Activated naive CD8-positive, alpha-beta T cell (primary cell): ENCODE data around the gene AQP1.

Source experiments
- H3K27ac Mint-ChIP-seq: one replicate; pipeline ENCODE4 v1.8.0; 2021; ENCODE audit warnings: mixed read lengths
- H3K27me3 Mint-ChIP-seq: one replicate; pipeline ENCODE4 v1.8.0; 2021; ENCODE audit warnings: mixed read lengths
- H3K36me3 Mint-ChIP-seq: one replicate; pipeline ENCODE4 v1.8.0; 2021; ENCODE audit warnings: mixed read lengths
- H3K4me1 Mint-ChIP-seq: one replicate; pipeline ENCODE4 v1.8.0; 2021; ENCODE audit warnings: low read depth, mixed read lengths
- H3K4me3 Mint-ChIP-seq: one replicate; pipeline ENCODE4 v1.8.0; 2021; ENCODE audit warnings: mild to moderate bottlenecking, mixed read lengths
- H3K9me3 Mint-ChIP-seq: one replicate; pipeline ENCODE4 v1.8.0; 2021; ENCODE audit warnings: low read depth, mixed read lengths

Gene AQP1

DNA sequence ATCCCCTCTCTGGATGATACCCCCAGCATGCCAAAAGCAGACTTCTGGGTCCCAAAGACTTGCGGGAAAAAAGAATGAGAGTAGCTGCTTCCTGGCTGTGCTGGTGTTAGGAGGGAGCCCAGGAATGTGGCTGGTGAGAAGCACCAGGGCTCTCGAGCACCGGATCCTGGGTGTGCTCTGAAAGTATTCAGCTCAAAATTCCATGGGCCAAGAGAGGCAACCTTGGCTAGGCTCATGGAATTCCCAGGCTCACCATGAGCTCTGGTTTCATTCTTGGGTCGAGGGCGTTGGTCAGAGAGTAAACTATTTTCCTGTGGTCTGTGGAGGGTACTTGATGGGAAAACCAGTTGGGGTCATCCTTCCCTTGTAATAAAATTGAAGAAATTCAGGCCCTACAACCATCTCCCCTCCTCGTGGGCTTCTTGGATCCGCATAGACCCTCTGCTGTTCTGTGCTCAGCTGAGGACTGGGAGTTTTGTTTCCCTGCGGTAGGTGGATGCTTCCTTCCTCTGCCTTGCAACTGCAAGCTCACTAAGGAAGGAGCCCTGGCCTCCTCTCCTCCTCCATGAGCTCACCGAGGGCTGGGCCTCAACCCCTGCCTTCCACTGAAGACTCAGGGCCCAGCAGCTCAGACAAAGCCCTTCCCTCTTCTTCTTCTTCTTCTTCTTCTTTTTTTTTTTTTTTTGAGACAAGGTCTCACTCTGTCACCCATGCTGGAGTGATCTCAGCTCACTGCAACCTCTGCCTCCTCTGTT is 34.5 kb upstream of the AQP1 start:
- H3K27ac Mint-ChIP-seq: no peak overlapping the region

DNA sequence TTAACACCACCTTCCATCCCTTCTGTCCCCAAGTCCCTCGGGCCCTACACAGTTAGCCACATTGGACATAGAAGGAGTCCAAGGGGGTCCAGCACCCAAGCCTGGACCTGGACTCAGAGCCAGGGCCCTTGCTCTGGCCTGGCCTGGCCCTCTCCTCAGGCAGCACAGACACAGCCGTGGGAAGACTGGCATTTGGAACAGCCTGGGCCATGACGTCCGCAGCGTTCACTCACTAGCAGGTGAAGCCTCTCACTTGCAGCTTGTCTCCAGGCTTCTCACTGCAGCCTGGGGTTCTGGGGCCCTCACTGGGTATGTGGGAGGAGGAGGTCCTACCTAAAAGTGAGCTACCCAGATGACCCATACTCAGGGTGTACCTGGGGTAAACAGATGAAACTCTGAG is 33.7 kb upstream of the AQP1 start:
- Mint-ChIP-seq H3K4me3 (no peak overlapping the region), H3K4me1 (no peaks in the 10 kb centered on the region), H3K27me3 (no peaks in the 10 kb centered on the region), H3K27ac (no peak overlapping the region), H3K9me3 (no peaks in the 10 kb centered on the region), H3K36me3 (peaks cover 2% of the 10 kb centered on the region)

More for the DNA sequence above, 34.5 kb upstream of the AQP1 start:
- H3K9me3 Mint-ChIP-seq: no peaks in the 10 kb centered on the region
- H3K4me1 Mint-ChIP-seq: no peaks in the 10 kb centered on the region
- no peaks in the 10 kb centered on the region for H3K27me3 Mint-ChIP-seq
- peaks cover 2% of the 10 kb centered on the region for H3K36me3 Mint-ChIP-seq
- no peak overlapping the region for H3K4me3 Mint-ChIP-seq

DNA sequence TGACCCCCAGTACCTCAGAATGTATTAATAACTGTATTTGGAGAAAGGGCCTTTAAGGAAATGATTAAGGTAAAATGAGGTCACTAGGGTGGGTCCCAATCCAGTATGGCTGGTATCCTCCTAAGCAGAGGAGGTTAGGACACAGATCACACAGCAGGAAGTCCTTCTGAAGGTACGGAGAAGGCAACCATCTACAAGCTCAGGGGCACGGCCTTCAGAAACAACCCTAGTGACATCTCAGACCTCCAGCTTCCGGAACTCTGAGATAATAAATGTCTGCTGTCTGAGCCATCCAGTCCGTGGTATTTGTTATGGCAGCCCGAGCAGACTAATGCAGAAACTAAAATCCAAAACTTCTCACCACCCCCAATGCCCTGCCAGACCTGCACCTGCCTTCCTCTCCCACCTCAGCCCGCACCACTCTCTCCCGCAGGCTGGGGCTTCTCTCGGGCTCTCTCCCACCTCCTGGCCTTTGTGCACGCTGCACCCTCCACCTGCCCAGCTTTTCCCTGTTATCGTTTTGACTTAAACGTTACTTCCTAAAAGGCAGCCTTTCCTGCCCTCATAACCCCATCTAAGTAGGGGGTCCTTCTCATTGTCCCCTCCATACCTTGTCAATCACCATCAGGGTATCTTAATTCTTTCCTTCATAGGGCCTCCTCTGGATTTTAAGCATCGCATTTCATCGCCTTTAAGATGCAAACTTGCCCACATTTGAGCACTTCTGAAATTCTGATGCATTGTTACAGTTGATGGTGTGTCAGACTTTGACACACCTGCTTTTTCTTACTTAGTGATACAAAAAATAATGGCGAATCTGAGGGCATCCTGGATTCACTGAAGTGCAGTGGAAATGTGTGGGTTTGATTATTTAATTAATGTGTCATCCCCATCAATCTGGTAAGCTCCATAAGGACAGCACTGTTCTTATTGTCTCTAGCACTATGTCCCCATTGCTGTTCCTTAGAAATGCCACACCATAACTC is 32.2 kb upstream of the AQP1 start:
- Mint-ChIP-seq H3K4me1 (no peaks in the 10 kb centered on the region), H3K4me3 (no peak overlapping the region), H3K36me3 (peaks cover 2% of the 10 kb centered on the region), H3K27ac (no peak overlapping the region), H3K27me3 (no peaks in the 10 kb centered on the region), H3K9me3 (no peaks in the 10 kb centered on the region)

DNA sequence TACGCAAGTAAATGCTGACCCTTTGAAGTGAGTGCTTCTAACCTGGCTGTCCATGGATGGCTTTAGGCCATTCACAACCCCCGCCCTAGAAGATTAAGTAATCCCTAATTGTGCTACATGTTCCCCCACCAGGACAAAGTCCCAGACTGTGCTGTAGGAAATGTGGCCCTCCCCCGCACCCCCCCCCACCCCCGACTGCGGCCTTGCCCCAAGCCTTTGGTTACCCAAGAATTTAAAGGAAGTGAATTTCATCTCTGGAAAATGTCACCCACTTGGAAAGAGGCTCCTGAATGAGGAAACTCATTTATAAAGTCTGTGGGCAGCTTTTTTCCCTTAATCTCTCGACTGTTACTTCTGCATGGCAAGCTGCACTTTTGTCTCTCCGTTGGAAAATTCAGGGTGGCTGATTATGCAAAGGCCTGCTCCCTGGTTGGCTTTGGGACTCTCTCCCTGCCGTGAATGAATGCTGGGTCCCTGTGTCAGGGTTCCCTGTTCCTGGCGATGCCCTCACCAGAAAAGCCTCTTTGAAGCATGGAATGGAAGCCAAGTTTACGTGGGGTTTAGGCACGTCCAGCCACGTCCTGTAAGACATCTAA is 31.4 kb upstream of the AQP1 start:
- Mint-ChIP-seq H3K36me3 (no peaks in the 10 kb centered on the region), H3K27ac (no peak overlapping the region), H3K9me3 (no peaks in the 10 kb centered on the region), H3K27me3 (no peaks in the 10 kb centered on the region), H3K4me3 (no peak overlapping the region), H3K4me1 (no peaks in the 10 kb centered on the region)

DNA sequence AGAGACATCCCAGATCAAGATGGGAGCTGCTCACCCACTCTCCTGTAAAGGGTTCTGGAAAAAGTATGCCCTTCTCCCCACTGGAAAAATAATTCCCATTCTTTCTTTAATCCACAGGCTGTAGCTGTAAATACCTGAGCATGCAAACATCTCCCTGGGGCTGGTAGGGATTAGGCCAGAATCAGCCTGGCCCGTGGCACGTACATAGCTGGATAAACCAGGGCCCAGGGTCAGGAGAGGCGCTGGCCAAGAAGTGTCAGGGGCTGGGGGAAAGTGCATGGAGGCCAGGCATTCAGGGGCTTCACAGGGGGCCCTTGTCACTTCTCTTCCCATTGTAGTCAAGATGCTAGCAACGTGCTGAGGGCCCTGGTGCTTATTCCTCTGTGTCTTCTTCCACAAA is 30.7 kb upstream of the AQP1 start:
- no peak overlapping the region for H3K27ac Mint-ChIP-seq
- no peak overlapping the region for H3K4me3 Mint-ChIP-seq
- H3K9me3 Mint-ChIP-seq: no peaks in the 10 kb centered on the region
- no peaks in the 10 kb centered on the region for H3K4me1 Mint-ChIP-seq
- H3K36me3 Mint-ChIP-seq: no peaks in the 10 kb centered on the region
- H3K27me3 Mint-ChIP-seq: no peaks in the 10 kb centered on the region

DNA sequence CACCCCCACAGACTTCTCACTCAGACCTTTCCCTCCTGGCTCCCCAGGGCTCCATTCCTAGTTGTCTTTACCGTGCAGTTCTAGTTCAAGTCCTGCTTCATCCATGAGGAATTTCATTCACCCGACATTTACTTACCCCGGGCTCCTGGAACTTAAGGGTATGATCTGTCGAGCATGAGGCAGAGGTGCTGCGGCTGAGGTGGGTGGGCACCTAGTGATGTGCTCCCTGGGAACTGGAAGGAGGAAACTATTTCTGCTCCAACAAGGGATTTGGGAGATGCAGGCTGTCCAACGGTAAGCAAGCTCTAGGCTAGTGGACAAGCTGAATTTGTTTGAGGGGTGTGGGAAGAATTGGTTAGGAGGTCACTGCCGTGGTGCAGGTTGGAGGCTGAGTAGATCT is 30.2 kb upstream of the AQP1 start:
- H3K4me1 Mint-ChIP-seq: no peaks in the 10 kb centered on the region
- H3K36me3 Mint-ChIP-seq: no peaks in the 10 kb centered on the region
- no peaks in the 10 kb centered on the region for H3K27me3 Mint-ChIP-seq
- no peak overlapping the region for H3K4me3 Mint-ChIP-seq
- no peaks in the 10 kb centered on the region for H3K9me3 Mint-ChIP-seq
- H3K27ac Mint-ChIP-seq: no peak overlapping the region

DNA sequence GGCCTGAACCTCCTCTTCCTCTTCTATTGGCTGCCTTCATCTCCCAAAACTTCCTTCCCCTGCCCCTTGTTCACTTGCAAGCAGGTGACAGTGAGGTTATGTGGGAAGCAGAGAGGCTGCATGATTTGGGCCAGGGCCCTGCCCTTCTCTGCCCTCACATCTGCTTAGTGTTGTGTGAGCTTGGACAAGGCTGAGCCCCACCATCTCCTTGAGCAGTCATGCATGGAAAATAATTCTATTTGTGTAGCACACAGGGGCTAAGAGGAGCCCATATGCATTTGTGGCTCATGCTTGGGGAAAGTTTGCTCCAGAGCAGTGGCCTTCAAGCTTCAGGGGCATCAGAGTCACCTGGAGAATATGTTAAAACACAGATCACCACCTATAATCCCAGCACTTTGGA is 26.8 kb upstream of the AQP1 start:
- Mint-ChIP-seq H3K9me3 (no peaks in the 10 kb centered on the region), H3K4me1 (no peaks in the 10 kb centered on the region), H3K36me3 (no peaks in the 10 kb centered on the region), H3K27me3 (no peaks in the 10 kb centered on the region), H3K4me3 (no peak overlapping the region), H3K27ac (no peak overlapping the region)

DNA sequence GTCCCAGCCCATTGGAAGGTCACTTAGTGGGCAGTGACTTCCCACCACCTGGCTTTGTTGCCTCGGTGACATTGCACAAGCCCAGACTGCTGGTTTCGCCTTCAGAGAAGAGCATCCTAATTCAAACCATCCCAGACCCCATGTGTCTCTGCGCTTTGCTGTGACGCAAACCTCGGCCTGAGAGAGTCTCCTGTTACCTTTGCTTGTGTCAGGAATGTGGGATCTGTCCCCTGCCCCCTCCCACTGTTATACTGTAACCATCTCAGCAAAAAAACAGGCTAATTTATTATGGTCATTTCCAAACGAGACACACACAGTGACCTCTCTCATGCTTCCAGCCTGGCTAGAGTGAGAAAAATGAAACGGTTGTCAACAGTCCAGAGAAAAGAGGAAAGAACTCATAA is 25.0 kb upstream of the AQP1 start:
- Mint-ChIP-seq H3K9me3 (no peaks in the 10 kb centered on the region), H3K36me3 (peaks cover 4% of the 10 kb centered on the region), H3K4me1 (no peaks in the 10 kb centered on the region), H3K27me3 (no peaks in the 10 kb centered on the region), H3K4me3 (no peak overlapping the region), H3K27ac (no peak overlapping the region)

DNA sequence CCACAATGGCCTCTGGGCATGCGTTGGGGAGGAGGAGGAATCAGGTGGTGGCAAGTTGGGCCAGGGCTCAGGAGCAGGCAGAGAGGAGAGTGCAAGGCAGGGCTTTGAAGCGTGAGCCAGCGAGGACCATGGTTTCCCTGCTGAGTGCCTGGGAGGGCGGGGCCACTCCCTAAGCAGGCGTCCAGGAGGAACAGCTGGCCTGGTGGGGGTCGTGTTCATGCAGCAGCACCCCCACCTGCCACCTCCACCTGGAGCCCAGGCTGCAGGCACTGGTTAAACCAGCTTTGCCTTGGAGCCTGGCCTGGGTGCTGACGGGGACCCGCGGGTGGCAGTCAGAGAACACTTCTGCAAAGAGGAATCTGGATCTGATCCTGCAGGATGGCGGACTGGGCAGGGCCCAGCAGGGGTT is 24.2 kb upstream of the AQP1 start:
- H3K27ac Mint-ChIP-seq: no peak overlapping the region
- H3K4me3 Mint-ChIP-seq: no peak overlapping the region
- H3K9me3 Mint-ChIP-seq: no peaks in the 10 kb centered on the region
- H3K27me3 Mint-ChIP-seq: no peaks in the 10 kb centered on the region
- peaks cover 4% of the 10 kb centered on the region for H3K36me3 Mint-ChIP-seq
- H3K4me1 Mint-ChIP-seq: no peaks in the 10 kb centered on the region

DNA sequence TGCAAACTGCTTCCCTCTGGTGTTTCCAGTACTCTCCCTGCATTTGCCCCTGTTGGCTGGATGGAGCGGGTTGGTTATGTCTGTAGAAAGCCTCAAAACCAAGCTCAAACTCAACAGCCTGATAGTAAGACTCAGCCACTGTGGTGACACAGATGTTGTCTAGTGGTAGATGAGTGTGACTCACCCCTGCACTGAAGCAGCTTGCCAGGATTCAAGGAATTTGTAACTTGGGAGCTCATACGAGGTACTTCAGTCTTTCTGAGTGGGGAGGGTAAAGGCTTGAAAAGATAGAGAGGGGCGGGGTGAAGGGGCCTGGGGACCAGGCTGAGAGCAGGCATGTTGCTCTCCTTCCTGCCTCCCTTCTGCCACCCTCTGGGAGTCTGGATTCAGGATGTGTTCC is 22.9 kb upstream of the AQP1 start:
- H3K27me3 Mint-ChIP-seq: no peaks in the 10 kb centered on the region
- H3K27ac Mint-ChIP-seq: no peak overlapping the region
- no peaks in the 10 kb centered on the region for H3K4me1 Mint-ChIP-seq
- H3K9me3 Mint-ChIP-seq: no peaks in the 10 kb centered on the region
- no peak overlapping the region for H3K4me3 Mint-ChIP-seq
- H3K36me3 Mint-ChIP-seq: peaks cover 4% of the 10 kb centered on the region

DNA sequence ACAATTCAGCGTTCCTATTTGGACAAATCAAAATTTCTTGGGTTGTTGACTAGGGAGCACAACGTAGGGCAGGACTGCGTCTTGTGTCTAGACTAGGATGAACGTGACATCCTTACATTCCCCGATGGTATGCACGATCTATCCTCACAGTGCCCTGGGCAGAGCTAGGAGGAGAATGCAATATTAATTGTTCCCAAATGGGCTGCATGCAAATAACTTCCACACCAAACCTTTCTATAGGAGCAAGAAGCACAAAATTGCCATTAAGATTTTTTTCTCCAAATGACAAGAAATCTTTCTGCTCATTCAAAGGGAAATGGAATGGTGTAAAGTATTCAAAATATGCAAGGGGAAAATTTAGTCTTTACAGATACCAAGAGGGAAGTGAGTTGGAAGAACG is 21.4 kb upstream of the AQP1 start:
- Mint-ChIP-seq H3K4me1 (no peaks in the 10 kb centered on the region), H3K27me3 (no peaks in the 10 kb centered on the region), H3K9me3 (no peaks in the 10 kb centered on the region), H3K36me3 (peaks cover 4% of the 10 kb centered on the region), H3K4me3 (no peak overlapping the region), H3K27ac (no peak overlapping the region)

DNA sequence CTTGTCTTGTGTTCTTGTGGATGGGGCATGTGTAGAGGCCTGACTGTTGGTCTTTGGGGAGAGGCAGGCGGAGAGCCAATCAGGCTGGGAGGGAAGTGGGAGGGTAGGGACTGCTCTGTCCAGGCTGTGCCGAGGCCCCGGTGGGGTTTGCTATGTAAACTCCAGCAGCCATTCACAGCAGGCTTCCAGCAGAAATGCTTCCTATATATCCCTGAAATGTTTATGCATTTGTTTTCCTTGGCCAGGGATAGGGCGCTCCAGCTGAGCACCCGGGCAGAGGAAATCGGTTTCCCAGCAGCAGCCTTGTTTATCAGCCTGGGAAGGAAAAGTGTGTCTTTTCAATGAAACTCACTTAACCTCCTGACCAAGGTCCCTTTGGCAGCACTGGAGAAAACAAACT is 18.3 kb upstream of the AQP1 start:
- Mint-ChIP-seq H3K27me3 (no peaks in the 10 kb centered on the region), H3K27ac (no peak overlapping the region), H3K4me1 (no peaks in the 10 kb centered on the region), H3K4me3 (no peak overlapping the region), H3K9me3 (no peaks in the 10 kb centered on the region), H3K36me3 (peaks cover 4% of the 10 kb centered on the region)

DNA sequence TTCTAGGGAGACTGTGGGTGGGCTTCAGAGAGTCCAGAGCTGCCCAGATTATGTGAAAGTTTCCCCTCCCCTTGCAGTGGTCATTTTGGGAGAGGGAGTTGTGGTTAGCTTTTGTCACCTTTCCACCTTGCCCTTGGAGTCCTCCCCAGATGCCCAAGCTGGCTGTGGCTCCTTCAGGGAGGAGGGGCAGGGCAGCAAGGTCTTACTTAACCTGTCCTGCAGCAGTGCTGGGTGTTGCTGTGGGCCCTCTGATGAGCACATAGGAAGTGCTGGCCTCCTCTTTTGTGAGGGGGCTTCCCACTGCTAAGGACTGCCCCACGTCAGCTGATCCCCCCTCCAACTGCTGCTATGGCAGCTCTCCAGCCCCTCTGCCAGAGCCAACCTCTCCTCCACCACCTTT is 17.6 kb upstream of the AQP1 start:
- H3K27me3 Mint-ChIP-seq: no peaks in the 10 kb centered on the region
- H3K4me3 Mint-ChIP-seq: no peak overlapping the region
- peaks cover 4% of the 10 kb centered on the region for H3K36me3 Mint-ChIP-seq
- H3K4me1 Mint-ChIP-seq: no peaks in the 10 kb centered on the region
- no peak overlapping the region for H3K27ac Mint-ChIP-seq
- no peaks in the 10 kb centered on the region for H3K9me3 Mint-ChIP-seq

DNA sequence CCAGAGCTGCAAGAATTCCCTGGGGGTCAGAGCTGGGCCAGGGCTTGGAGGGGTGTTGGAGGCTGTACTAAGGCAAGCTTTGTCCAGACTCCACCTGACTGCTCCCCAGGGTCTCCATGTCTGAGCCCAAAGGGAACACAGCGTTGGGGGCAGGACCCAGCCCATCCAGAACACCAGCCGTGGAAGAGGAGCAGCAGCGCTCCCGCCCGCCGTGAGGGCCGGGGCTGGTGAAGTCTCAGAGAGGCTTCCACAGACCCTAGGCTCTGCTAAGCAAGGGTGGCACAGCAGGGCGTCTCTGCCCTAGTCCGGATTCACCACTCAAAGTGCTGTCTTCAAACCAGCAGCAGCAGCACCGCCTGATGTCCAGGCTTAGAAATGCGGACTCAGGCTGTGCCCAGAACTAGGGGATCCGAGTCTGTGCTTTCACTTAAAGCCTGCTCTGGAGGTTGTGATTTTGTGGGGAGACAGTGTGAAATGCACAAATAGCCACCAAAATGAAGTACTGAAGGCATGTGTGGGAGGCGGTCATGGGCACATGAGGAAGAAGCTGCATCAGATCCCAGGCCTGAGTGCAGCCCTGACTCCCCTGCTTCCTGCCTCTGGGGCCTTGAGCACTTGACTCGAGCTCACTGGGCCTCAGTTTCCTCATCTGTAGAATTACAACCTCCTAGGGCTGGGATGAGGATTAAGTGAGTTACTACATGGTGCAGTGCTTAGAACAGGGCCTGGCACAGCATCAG is 16.6 kb upstream of the AQP1 start:
- H3K4me3 Mint-ChIP-seq: no peak overlapping the region
- no peaks in the 10 kb centered on the region for H3K9me3 Mint-ChIP-seq
- peaks cover 4% of the 10 kb centered on the region for H3K36me3 Mint-ChIP-seq
- H3K4me1 Mint-ChIP-seq: no peaks in the 10 kb centered on the region
- no peak overlapping the region for H3K27ac Mint-ChIP-seq
- H3K27me3 Mint-ChIP-seq: no peaks in the 10 kb centered on the region

DNA sequence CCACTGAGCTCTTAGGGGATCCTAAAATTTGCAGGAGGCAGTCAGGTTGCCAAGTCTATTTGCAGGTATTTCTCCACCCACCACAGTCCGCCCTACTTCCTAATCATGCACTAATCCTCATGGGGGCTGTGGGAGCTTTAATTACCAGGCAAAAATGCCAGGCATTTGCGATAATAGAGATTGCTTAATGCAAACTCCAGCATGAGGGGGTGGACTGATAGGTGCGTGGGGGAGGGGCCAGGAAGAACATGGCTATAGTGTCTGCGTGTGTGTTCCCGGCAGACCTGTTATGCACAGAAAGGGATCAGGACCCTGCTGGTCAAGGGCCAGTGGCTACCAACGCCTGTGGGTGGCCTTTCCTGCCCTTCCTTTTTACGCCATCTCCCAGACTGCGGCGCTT is 15.6 kb upstream of the AQP1 start:
- Mint-ChIP-seq H3K36me3 (no peaks in the 10 kb centered on the region), H3K27me3 (no peaks in the 10 kb centered on the region), H3K4me3 (no peak overlapping the region), H3K27ac (no peak overlapping the region), H3K9me3 (no peaks in the 10 kb centered on the region), H3K4me1 (no peaks in the 10 kb centered on the region)
